Measurements from ENCODE around the gene ALDH16A1. TPM values are rescaled to one million over a fixed set of nuclear protein-coding genes. Genes with fewer than 3 reads are reported as not detected.

ALDH16A1 gene
- total RNA-seq, 4 donors from 2014 or later: 8.0 to 12.6 (median 9.9) TPM

DNA sequence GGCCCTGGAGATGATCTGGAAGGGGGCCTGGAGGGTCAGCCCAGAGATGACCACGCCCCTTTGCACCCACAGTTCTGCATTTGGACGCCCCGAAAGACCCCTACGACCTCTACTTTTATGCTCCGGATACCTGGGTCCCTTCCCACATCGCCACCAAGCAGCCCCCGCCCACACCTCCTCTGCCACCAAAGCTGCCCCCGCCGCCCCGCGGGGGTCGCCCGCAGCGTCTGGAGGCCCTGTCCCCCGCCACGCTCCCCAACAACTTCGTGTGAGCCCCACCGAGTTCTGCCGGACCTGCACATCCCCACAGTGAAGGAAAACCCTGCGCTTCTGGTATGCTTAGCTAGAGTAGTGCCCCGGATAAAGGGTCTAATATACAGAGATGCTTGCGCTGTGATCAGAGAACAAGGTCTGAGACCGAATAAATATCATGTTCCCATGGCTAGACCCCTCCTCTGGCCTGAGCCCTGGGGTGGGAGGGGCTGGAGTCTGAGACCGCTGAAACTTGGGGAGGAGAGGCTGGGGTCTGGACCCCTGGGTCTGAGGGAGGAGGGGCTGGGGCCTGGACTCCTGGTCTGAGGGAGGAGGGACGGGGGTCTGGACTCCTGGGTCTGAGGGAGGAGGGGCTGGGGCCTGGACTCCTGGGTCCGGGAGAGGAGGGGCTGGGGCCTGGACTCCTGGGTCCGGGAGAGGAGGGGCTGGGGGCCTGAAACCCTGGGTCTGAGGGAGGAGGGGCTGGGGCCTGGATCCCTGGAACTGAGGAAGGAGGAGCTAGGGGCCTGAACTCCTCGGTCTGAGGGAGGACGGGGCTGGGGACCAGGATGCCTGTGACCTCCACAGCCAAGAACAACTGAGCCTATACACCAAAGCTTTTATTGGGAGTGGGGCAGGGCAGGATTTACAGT is 24.2 kb upstream of the ALDH16A1 start:
- no peak overlapping the region for H3K4me3 ChIP-seq
- in situ Hi-C loops (cut with MboI; ENCODE audit: low sequenced_read_pairs in 4 of 4) (no loop called here), intact Hi-C loops (cut with DNase I; ENCODE audit: low total_unique reads) (no loop called here)
- DNase-seq (no peak), ATAC-seq (no peak)
- TF ChIP-seq, protein P1, sequence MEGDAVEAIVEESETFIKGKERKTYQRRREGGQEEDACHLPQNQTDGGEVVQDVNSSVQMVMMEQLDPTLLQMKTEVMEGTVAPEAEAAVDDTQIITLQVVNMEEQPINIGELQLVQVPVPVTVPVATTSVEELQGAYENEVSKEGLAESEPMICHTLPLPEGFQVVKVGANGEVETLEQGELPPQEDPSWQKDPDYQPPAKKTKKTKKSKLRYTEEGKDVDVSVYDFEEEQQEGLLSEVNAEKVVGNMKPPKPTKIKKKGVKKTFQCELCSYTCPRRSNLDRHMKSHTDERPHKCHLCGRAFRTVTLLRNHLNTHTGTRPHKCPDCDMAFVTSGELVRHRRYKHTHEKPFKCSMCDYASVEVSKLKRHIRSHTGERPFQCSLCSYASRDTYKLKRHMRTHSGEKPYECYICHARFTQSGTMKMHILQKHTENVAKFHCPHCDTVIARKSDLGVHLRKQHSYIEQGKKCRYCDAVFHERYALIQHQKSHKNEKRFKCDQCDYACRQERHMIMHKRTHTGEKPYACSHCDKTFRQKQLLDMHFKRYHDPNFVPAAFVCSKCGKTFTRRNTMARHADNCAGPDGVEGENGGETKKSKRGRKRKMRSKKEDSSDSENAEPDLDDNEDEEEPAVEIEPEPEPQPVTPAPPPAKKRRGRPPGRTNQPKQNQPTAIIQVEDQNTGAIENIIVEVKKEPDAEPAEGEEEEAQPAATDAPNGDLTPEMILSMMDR (IDR thresholded peaks at IDR 0.05 in 4 of 5, conservative IDR thresholded peaks at IDR 0.05 in 1 of 5): no peak
- TF ChIP-seq POLR2A (IDR thresholded peaks at IDR 0.05): no peak
- H3K27ac ChIP-seq: no peak overlapping the region
- peaks cover 93 to 96% (median 94%) of the 10 kb centered on the region in 3 donors for H3K27me3 ChIP-seq
- H3K9me3 ChIP-seq: no peaks in the 10 kb centered on the region
- H3K4me1 ChIP-seq: peaks cover 0 to 8% of the 10 kb centered on the region in 2 donors
- H3K36me3 ChIP-seq: no peaks in the 10 kb centered on the region

- H3K27me3 ChIP-seq: peaks cover 93 to 94% (median 93%) of the 10 kb centered on the region in 3 donors
- no peak for TF ChIP-seq POLR2A (IDR thresholded peaks at IDR 0.05)
- TF ChIP-seq, protein P1 (IDR thresholded peaks at IDR 0.05 in 4 of 5, conservative IDR thresholded peaks at IDR 0.05 in 1 of 5): no peak
These were observed 22.8 kb upstream of the ALDH16A1 start for GRCh38 chr19:49430172-49430677.

GRCh38 chr19:49430678-49431329 is 22.2 kb upstream of the ALDH16A1 start:
- Histone ChIP-seq H3K36me3 (no peaks in the 10 kb centered on the region), H3K27me3 (peaks cover 92 to 94% (median 93%) of the 10 kb centered on the region in 3 donors)
- in situ Hi-C loops (cut with MboI; ENCODE audit: low sequenced_read_pairs in 4 of 4): no loop called here

More at GRCh38 chr19:49430172-49430677, 22.8 kb upstream of the ALDH16A1 start:
- Histone ChIP-seq H3K9me3 (no peaks in the 10 kb centered on the region), H3K27ac (no peak overlapping the region), H3K4me1 (peaks cover 0 to 8% of the 10 kb centered on the region in 2 donors), H3K36me3 (no peaks in the 10 kb centered on the region), H3K4me3 (no peak overlapping the region)
- intact Hi-C loops (cut with DNase I; ENCODE audit: low total_unique reads) (no loop called here), in situ Hi-C loops (cut with MboI; ENCODE audit: low sequenced_read_pairs in 4 of 4) (no loop called here)
- no peak for ATAC-seq
- DNase-seq: no peak

GRCh38 chr19:49431330-49431749 is 21.7 kb upstream of the ALDH16A1 start:
- ATAC-seq: no peak
- no peak for TF ChIP-seq POLR2A (IDR thresholded peaks at IDR 0.05)
- TF ChIP-seq, protein P1 (IDR thresholded peaks at IDR 0.05 in 4 of 5, conservative IDR thresholded peaks at IDR 0.05 in 1 of 5): no peak
- Histone ChIP-seq H3K9me3 (no peaks in the 10 kb centered on the region), H3K27ac (no peak overlapping the region), H3K27me3 (peaks cover 92 to 94% (median 93%) of the 10 kb centered on the region in 3 donors), H3K4me1 (peaks cover 0 to 8% of the 10 kb centered on the region in 2 donors), H3K36me3 (no peaks in the 10 kb centered on the region), H3K4me3 (no peak overlapping the region)
- no peak for DNase-seq
- in situ Hi-C loops (cut with MboI; ENCODE audit: low sequenced_read_pairs in 4 of 4) (no loop called here), intact Hi-C loops (cut with DNase I; ENCODE audit: low total_unique reads) (no loop called here)

More at GRCh38 chr19:49430678-49431329, 22.2 kb upstream of the ALDH16A1 start:
- Histone ChIP-seq H3K9me3 (no peaks in the 10 kb centered on the region), H3K27ac (no peak overlapping the region), H3K4me1 (peaks cover 0 to 8% of the 10 kb centered on the region in 2 donors), H3K4me3 (no peak overlapping the region)
- no peak for DNase-seq
- TF ChIP-seq, protein P1 (IDR thresholded peaks at IDR 0.05 in 4 of 5, conservative IDR thresholded peaks at IDR 0.05 in 1 of 5): no peak
- no peak for TF ChIP-seq POLR2A (IDR thresholded peaks at IDR 0.05)
- intact Hi-C loops (cut with DNase I; ENCODE audit: low total_unique reads): no loop called here
- no peak for ATAC-seq

Measured in gastrocnemius medialis (tissue), 4 donors.